Measurements from ENCODE around the gene AGAP5. TPM values are rescaled to one million over a fixed set of nuclear protein-coding genes. Genes with fewer than 3 reads are reported as not detected.

Gene AGAP5
- total and polyA plus RNA-seq, 2 of the 13 experiments (the other 11 are each of a cell fraction or from before 2014, with no cell fraction given): 5.3 to 7.9 TPM

- Histone ChIP-seq H3K4me1 (ENCODE audit: insufficient read depth, low read length) (peaks cover 19% of the 10 kb centered on the region), H3K9ac (ENCODE audit: insufficient read depth, low read depth, low read length) (no peak overlapping the region), H3K9me3 (ENCODE audit: low read length) (no peaks in the 10 kb centered on the region), H2AFZ (ENCODE audit: low read length) (no peak overlapping the region), H3K4me2 (ENCODE audit: low read depth, low read length) (no peak overlapping the region), H4K20me1 (ENCODE audit: insufficient read depth, low read length) (no peaks in the 10 kb centered on the region), H3K79me2 (ENCODE audit: insufficient read depth, low read length) (no peaks in the 10 kb centered on the region), H3K4me3 (replicated peaks in 1 of 3; ENCODE audit: insufficient read depth in 1 of 3, low read depth in 2 of 3, low read length in 3 of 3) (no peak overlapping the region), H3K36me3 (replicated peaks in 1 of 2; ENCODE audit: control insufficient read depth in 1 of 2, insufficient read depth in 2 of 2, low read length in 2 of 2) (no peaks in the 10 kb centered on the region), H3K27me3 (ENCODE audit: control insufficient read depth in 1 of 2, insufficient read depth in 2 of 2, low read length in 2 of 2) (peaks cover 1 to 19% of the 10 kb centered on the region in 2 experiments; a peak in 3 of 5 replicates), H3K27ac (ENCODE audit: extremely low read length, insufficient read depth, low read length) (no peak overlapping the region)
- intact Hi-C loops (cut with micrococcal nuclease; ENCODE audit: unreplicated experiment) (loop anchor here (1.0 to 5.0 kb wide), 2 partner anchors 115 to 232 kb away; partner anchors contain the start of gene ANXA7), in situ Hi-C loops (cut with HindIII; ENCODE audit: extremely low pct_ligation_motif_present, low pct_unique_long_range_greater_than_20kb) (loop anchor here (5.0 to 25.0 kb wide), 2 partner anchors 117 to 382 kb away; partner anchors contain the start of gene MRPS16)
- TF ChIP-seq ZNF24 (IDR thresholded peaks at IDR 0.05) (peak; percentile 48; the same call in 1 of the 2 replicates), RAD21 (CRISPR knock-in tag; IDR thresholded peaks at IDR 0.05) (peak; percentile 87), YEATS2 (CRISPR knock-in tag; IDR thresholded peaks at IDR 0.05; ENCODE audit: borderline replicate concordance) (peak; percentile 22; the same call in 1 of the 2 replicates), ZNF138 (CRISPR knock-in tag; IDR thresholded peaks at IDR 0.05; ENCODE audit: low read depth) (no peak), STAG1 (CRISPR knock-in tag; IDR thresholded peaks at IDR 0.05) (peak; percentile 97), HNRNPK (IDR thresholded peaks at IDR 0.05; ENCODE audit: low read depth, low read length, poor library complexity, severe bottlenecking) (peak; percentile 60), KAT8 (CRISPR knock-in tag; IDR thresholded peaks at IDR 0.05) (0 out of 2 replicates have a peak, but pooled peaks have one; percentile 19), ZNF674 (CRISPR knock-in tag; IDR thresholded peaks at IDR 0.05; ENCODE audit: low read depth) (no peak), MAZ (IDR thresholded peaks at IDR 0.05; ENCODE audit: borderline replicate concordance, low read depth, low read length) (no peak), MAZ (CRISPR knock-in tag; IDR thresholded peaks at IDR 0.05; ENCODE audit: low read depth) (peak; percentile 44; the same call in 1 of the 2 replicates), ATAD3A (CRISPR knock-in tag; IDR thresholded peaks at IDR 0.05) (no peak), SMC3 (IDR thresholded peaks at IDR 0.05; ENCODE audit: low read length) (peak; percentile 98), ERF (CRISPR knock-in tag; IDR thresholded peaks at IDR 0.05) (0 out of 2 replicates have a peak, but pooled peaks have one; percentile 31), SAP130 (CRISPR knock-in tag; IDR thresholded peaks at IDR 0.05; ENCODE audit: low read depth) (0 out of 2 replicates have a peak, but pooled peaks have one; percentile 20), MXD1 (CRISPR knock-in tag; IDR thresholded peaks at IDR 0.05) (no peak)
- TF ChIP-seq, protein P1, sequence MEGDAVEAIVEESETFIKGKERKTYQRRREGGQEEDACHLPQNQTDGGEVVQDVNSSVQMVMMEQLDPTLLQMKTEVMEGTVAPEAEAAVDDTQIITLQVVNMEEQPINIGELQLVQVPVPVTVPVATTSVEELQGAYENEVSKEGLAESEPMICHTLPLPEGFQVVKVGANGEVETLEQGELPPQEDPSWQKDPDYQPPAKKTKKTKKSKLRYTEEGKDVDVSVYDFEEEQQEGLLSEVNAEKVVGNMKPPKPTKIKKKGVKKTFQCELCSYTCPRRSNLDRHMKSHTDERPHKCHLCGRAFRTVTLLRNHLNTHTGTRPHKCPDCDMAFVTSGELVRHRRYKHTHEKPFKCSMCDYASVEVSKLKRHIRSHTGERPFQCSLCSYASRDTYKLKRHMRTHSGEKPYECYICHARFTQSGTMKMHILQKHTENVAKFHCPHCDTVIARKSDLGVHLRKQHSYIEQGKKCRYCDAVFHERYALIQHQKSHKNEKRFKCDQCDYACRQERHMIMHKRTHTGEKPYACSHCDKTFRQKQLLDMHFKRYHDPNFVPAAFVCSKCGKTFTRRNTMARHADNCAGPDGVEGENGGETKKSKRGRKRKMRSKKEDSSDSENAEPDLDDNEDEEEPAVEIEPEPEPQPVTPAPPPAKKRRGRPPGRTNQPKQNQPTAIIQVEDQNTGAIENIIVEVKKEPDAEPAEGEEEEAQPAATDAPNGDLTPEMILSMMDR (CRISPR knock-in tag; IDR thresholded peaks at IDR 0.05): peak; percentile 87
- BruUV-seq (replicated peaks): no TSS peak
- WGBS (ENCODE audit: low lambda C conversion rate): 13% methylated on average over 5 of the region's 5 CpGs
- FAIRE-seq (peak; percentile 50), ATAC-seq (peak; percentile 56), DNase-seq (ENCODE audit: low spot score) (peak; percentile 50)
- ChIA-PET CTCF (ENCODE audit: low intra/inter-chr PET ratio, low total read pairs) (interaction anchor here (0.6 to 3.9 kb wide), 2 partner anchors 115 to 149 kb away, joined by 3 to 85 read pairs; no protein-coding TSS in a partner anchor), POLR2A (interaction anchor here (0.6 kb wide), 1 partner anchor 19 kb away, joined by 3 read pairs; no protein-coding TSS in a partner anchor)
Observed at GRCh38 chr10:73644015-73644743, 53.7 kb downstream of the AGAP5 start.

Measured in HepG2 (cell line).